ENCODE results near the gene TERF2IP. TPM values are rescaled to one million over a fixed set of nuclear protein-coding genes. Genes with fewer than 3 reads are reported as not detected.

TERF2IP gene
- total and polyA plus RNA-seq, 2 of the 13 experiments (the other 11 are each of a cell fraction or from before 2014, with no cell fraction given), result 26.4 to 50.2 TPM

DNA sequence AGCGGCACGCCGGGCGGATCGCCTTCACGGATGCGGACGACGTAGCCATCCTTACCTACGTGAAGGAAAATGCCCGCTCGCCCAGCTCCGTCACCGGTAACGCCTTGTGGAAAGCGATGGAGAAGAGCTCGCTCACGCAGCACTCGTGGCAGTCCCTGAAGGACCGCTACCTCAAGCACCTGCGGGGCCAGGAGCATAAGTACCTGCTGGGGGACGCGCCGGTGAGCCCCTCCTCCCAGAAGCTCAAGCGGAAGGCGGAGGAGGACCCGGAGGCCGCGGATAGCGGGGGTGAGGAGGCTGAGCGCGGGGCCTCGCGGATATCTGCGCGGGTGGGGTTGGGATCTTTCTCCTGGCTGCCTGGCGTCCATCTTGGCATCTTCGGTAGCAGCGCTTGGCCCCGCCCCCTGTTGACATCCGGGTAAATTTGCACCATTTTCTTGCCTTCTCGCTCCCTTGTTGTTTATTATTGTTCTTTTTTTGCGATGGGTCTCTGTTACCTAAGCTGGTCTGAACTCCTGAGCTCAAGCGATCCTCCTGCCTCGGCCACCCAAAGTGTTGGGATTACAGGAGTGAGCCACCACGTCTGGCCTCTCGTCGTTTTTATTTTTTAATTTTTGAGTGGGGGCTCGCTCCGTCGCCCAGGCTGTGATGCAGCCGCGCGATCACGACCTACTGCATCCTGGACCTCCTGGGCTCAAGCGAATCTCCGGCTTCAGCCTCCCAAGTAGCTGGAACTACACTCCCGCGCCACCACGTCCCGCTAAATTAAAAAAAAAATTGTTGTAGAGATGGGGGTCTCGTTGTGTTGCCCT lies 898 bp downstream of the TERF2IP start (continued):
- TF ChIP-seq MIER3 (CRISPR knock-in tag; IDR thresholded peaks at IDR 0.05; ENCODE audit: borderline replicate concordance) (peak; percentile 29; the same call in 1 of the 2 replicates), NFKB2 (CRISPR knock-in tag; IDR thresholded peaks at IDR 0.05; ENCODE audit: borderline replicate concordance) (peak; percentile 51; the same call in 1 of the 2 replicates), IRX3 (CRISPR knock-in tag; IDR thresholded peaks at IDR 0.05; ENCODE audit: borderline replicate concordance, low read depth) (0 out of 2 replicates have a peak, but pooled peaks have one; percentile 58), MAF1 (CRISPR knock-in tag; IDR thresholded peaks at IDR 0.05; ENCODE audit: borderline replicate concordance) (no peak), ZNF761 (CRISPR knock-in tag; conservative IDR thresholded peaks at IDR 0.05) (no peak), ZNF124 (CRISPR knock-in tag; IDR thresholded peaks at IDR 0.05) (0 out of 2 replicates have a peak, but pooled peaks have one; percentile 22), ASH2L (IDR thresholded peaks at IDR 0.05; ENCODE audit: insufficient read length, low read depth, low read length) (peak; percentile 15), DNMT3B (CRISPR knock-in tag; conservative IDR thresholded peaks at IDR 0.05) (peak; percentile 87), ZNF678 (CRISPR knock-in tag; IDR thresholded peaks at IDR 0.05) (no peak), ZNF446 (CRISPR knock-in tag; IDR thresholded peaks at IDR 0.05) (no peak), ZNF839 (CRISPR knock-in tag; IDR thresholded peaks at IDR 0.05; ENCODE audit: borderline replicate concordance) (no peak), HDAC6 (IDR thresholded peaks at IDR 0.05; ENCODE audit: low read depth, low read length) (no peak), ZNF563 (CRISPR knock-in tag; IDR thresholded peaks at IDR 0.05) (peak; percentile 45; the same call in 1 of the 2 replicates), ZNF530 (CRISPR knock-in tag; IDR thresholded peaks at IDR 0.05; ENCODE audit: low read depth) (no peak), RNF2 (conservative IDR thresholded peaks at IDR 0.05; ENCODE audit: low read depth) (no peak), SMYD3 (CRISPR knock-in tag; IDR thresholded peaks at IDR 0.05) (no peak), WIZ (CRISPR knock-in tag; IDR thresholded peaks at IDR 0.05) (0 out of 2 replicates have a peak, but pooled peaks have one; percentile 78), NCOR1 (IDR thresholded peaks at IDR 0.05; ENCODE audit: borderline replicate concordance, low read length) (no peak)
- TF ChIP-seq, protein P1, sequence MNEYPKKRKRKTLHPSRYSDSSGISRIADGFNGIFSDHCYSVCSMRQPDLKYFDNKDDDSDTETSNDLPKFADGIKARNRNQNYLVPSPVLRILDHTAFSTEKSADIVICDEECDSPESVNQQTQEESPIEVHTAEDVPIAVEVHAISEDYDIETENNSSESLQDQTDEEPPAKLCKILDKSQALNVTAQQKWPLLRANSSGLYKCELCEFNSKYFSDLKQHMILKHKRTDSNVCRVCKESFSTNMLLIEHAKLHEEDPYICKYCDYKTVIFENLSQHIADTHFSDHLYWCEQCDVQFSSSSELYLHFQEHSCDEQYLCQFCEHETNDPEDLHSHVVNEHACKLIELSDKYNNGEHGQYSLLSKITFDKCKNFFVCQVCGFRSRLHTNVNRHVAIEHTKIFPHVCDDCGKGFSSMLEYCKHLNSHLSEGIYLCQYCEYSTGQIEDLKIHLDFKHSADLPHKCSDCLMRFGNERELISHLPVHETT (CRISPR knock-in tag; conservative IDR thresholded peaks at IDR 0.05), result 0 out of 2 replicates have a peak, but pooled peaks have one; percentile 20
- TF ChIP-seq, protein P2, sequence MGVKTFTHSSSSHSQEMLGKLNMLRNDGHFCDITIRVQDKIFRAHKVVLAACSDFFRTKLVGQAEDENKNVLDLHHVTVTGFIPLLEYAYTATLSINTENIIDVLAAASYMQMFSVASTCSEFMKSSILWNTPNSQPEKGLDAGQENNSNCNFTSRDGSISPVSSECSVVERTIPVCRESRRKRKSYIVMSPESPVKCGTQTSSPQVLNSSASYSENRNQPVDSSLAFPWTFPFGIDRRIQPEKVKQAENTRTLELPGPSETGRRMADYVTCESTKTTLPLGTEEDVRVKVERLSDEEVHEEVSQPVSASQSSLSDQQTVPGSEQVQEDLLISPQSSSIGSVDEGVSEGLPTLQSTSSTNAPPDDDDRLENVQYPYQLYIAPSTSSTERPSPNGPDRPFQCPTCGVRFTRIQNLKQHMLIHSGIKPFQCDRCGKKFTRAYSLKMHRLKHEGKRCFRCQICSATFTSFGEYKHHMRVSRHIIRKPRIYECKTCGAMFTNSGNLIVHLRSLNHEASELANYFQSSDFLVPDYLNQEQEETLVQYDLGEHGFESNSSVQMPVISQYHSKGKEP (CRISPR knock-in tag; IDR thresholded peaks at IDR 0.05), result no peak
- TF ChIP-seq, protein P3, sequence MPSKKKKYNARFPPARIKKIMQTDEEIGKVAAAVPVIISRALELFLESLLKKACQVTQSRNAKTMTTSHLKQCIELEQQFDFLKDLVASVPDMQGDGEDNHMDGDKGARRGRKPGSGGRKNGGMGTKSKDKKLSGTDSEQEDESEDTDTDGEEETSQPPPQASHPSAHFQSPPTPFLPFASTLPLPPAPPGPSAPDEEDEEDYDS (CRISPR knock-in tag; IDR thresholded peaks at IDR 0.05), result peak; percentile 51; the same call in 1 of the 2 replicates
- TF ChIP-seq, protein P4, sequence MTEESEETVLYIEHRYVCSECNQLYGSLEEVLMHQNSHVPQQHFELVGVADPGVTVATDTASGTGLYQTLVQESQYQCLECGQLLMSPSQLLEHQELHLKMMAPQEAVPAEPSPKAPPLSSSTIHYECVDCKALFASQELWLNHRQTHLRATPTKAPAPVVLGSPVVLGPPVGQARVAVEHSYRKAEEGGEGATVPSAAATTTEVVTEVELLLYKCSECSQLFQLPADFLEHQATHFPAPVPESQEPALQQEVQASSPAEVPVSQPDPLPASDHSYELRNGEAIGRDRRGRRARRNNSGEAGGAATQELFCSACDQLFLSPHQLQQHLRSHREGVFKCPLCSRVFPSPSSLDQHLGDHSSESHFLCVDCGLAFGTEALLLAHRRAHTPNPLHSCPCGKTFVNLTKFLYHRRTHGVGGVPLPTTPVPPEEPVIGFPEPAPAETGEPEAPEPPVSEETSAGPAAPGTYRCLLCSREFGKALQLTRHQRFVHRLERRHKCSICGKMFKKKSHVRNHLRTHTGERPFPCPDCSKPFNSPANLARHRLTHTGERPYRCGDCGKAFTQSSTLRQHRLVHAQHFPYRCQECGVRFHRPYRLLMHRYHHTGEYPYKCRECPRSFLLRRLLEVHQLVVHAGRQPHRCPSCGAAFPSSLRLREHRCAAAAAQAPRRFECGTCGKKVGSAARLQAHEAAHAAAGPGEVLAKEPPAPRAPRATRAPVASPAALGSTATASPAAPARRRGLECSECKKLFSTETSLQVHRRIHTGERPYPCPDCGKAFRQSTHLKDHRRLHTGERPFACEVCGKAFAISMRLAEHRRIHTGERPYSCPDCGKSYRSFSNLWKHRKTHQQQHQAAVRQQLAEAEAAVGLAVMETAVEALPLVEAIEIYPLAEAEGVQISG (CRISPR knock-in tag; IDR thresholded peaks at IDR 0.05), result no peak; the same call in 1 of the 2 replicates

Data from HepG2 (cell line).